ENCODE data around the gene SAC3D1.
"Not testable (repeated sequence)": the region's sequence is repeated elsewhere in the genome, so short reads cannot be mapped to it uniquely, and the experiment has no call there.

The SAC3D1 gene

GRCh38 chr11:65040847-65041622, at the start of gene SAC3D1:
SAC3D1 (plus strand) TSS chr11:65041210; CDS start chr11:65041293, 83 bp downstream.
- DNase-seq (ENCODE audit: low read depth): peak; percentile 63

- DNase-seq (ENCODE audit: low read depth): no peak
These were observed 46.7 kb upstream of the SAC3D1 start for GRCh38 chr11:64994318-64994717.

- DNase-seq (ENCODE audit: low read depth): no peak
These were observed 44.7 kb upstream of the SAC3D1 start for GRCh38 chr11:64996327-64996709.

GRCh38 chr11:64996710-64997380, 44.2 kb upstream of the SAC3D1 start, which contains the start of gene BATF2:
BATF2 (minus strand) TSS chr11:64996971; CDS start chr11:64996914, 57 bp downstream.
- DNase-seq (ENCODE audit: low read depth): no peak

GRCh38 chr11:64998141-64998540, 42.9 kb upstream of the SAC3D1 start:
- DNase-seq (ENCODE audit: low read depth): no peak

GRCh38 chr11:64998690-64999431, 42.1 kb upstream of the SAC3D1 start:
- DNase-seq (ENCODE audit: low read depth): no peak

- no peak for DNase-seq (ENCODE audit: low read depth)
These were observed 41.5 kb upstream of the SAC3D1 start for GRCh38 chr11:64999478-64999877.

- no peak for DNase-seq (ENCODE audit: low read depth)
These were observed 38.3 kb upstream of the SAC3D1 start for GRCh38 chr11:65002706-65003105.

GRCh38 chr11:65003282-65003681, 37.7 kb upstream of the SAC3D1 start:
- DNase-seq (ENCODE audit: low read depth): no peak

GRCh38 chr11:65003968-65004367, 37.0 kb upstream of the SAC3D1 start:
- DNase-seq (ENCODE audit: low read depth): not testable (repeated sequence)

GRCh38 chr11:65008016-65008415, 33.0 kb upstream of the SAC3D1 start:
- no peak for DNase-seq (ENCODE audit: low read depth)

GRCh38 chr11:65008873-65009272, 32.1 kb upstream of the SAC3D1 start:
- no peak for DNase-seq (ENCODE audit: low read depth)

GRCh38 chr11:65013130-65013887, 27.7 kb upstream of the SAC3D1 start:
- DNase-seq (ENCODE audit: low read depth): peak; percentile 88

- peak; percentile 79 for DNase-seq (ENCODE audit: low read depth)
These were observed 26.9 kb upstream of the SAC3D1 start, which contains the start of gene ARL2 for GRCh38 chr11:65013888-65014725. ARL2 (plus strand) TSS chr11:65014160; CDS start chr11:65014208, 48 bp downstream.

GRCh38 chr11:65014726-65015227, 26.2 kb upstream of the SAC3D1 start:
- no peak for DNase-seq (ENCODE audit: low read depth)

GRCh38 chr11:65016705-65017104, 24.3 kb upstream of the SAC3D1 start:
- no peak for DNase-seq (ENCODE audit: low read depth)

GRCh38 chr11:65017937-65018336, 23.1 kb upstream of the SAC3D1 start:
- no peak for DNase-seq (ENCODE audit: low read depth)

GRCh38 chr11:65019824-65020223, 21.2 kb upstream of the SAC3D1 start:
- no peak for DNase-seq (ENCODE audit: low read depth)

- no peak for DNase-seq (ENCODE audit: low read depth)
These were observed 20.0 kb upstream of the SAC3D1 start for GRCh38 chr11:65021003-65021402.

GRCh38 chr11:65021509-65021908, 19.5 kb upstream of the SAC3D1 start:
- DNase-seq (ENCODE audit: low read depth): no peak

- not testable (repeated sequence) for DNase-seq (ENCODE audit: low read depth)
These were observed 17.5 kb upstream of the SAC3D1 start for GRCh38 chr11:65023502-65023901.
